ENCODE results near the gene SLC15A3.

DNA sequence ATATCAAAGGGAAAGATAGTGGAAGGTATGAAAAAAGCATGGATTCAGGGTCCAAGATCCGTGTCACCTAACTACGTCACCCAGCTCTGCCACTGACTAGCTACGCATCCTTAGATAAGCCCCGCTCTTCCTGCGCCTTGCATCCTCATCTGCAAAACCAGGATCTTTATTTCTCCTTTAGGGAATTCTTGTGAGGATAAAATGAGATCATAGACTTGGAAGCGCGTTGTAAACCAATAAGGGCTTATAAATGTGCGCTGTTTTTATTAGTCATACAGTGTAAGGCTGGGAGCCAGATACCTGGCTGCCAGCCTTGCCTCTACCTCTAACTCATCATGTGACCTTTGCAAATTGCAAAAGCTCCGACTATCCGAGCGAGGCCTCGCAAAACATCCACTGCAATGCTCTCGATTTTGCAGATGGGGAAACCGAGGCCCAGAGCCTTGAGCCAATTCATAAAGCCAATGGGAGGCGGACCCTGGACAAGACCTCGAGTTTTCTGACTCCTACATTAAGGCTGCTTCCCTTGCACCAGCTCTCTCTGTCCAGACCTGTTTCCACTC, 46.3 kb downstream of the SLC15A3 start:
- no peak for TF ChIP-seq CTCF (IDR thresholded peaks at IDR 0.05 in 8 of 11, conservative IDR thresholded peaks at IDR 0.05 in 3 of 11)
- no peak for TF ChIP-seq POLR2A (IDR thresholded peaks at IDR 0.05)
- no peak for TF ChIP-seq POLR2AphosphoS5 (IDR thresholded peaks at IDR 0.05)
